SU-DHL-6 (cell line): Measurements from ENCODE around the gene RABGGTB.

Source experiments
- CTCF ChIP-seq: fragments of 200-600 bp; sonication (generic); IDR thresholded peaks from one replicate; pipeline ENCODE4 v1.5.1; 2017; ENCODE audit warnings: antibody characterized with exemption, mild to moderate bottlenecking, low read length, moderate library complexity; ENCODE audit not compliant: insufficient read depth, poor library complexity, severe bottlenecking
- EZH2phosphoT487 ChIP-seq: fragments of 200-600 bp; sonication (generic), shearing (Covaris generic); conservative IDR thresholded peaks from 2 replicates; pipeline ENCODE4 v1.6.1; 2018; ENCODE audit warnings: mild to moderate bottlenecking, antibody characterized with exemption, low read length, moderate library complexity, mixed read lengths

DNA sequence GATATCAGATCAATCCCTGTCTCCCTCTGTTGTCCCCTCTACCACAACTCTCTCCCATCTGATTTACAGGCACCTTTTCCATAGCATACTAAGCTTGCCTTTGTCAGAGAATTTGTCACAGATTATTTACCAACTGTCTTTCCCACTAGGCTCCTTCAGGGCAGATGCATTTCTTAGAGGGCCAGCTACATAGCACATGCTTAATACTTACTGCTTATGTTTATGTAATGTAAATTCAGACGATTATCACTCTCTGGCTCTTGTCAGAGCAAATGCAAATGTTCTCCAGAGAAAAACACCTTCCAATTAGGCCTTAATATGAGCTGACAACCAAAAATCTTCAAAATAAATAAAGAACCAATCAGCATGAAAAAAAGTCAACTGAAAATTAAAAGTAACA lies 15.3 kb upstream of the RABGGTB start:
- TF ChIP-seq CTCF (no peak), EZH2phosphoT487 (no peak)
